Calu3 (cell line): ENCODE measurements around the gene PUS1. TPM values are rescaled to one million over a fixed set of nuclear protein-coding genes. Genes with fewer than 3 reads are reported as not detected.

Source experiments
- BruUV-seq: library from RNA; stranded (reverse); fragments of 400-500 nt; replicated peaks from 2 replicates; lab custom pipeline; 2021; lab: Mats Ljungman, UMichigan
- CTCF ChIA-PET: fragments of 300-600 bp; sonication (Branson Sonifier 250); formaldehyde crosslinking; loops from one replicate; lab custom pipeline; 2022; ENCODE audit warnings: antibody characterized with exemption; lab: Charles Lee
- DNase-seq: peaks from one replicate; pipeline ENCODE4 v3.0.0; 2022
- H3K27ac Mint-ChIP-seq: one replicate; pipeline ENCODE4 v1.8.0; 2022; ENCODE audit warnings: mixed read lengths; ENCODE audit not compliant: unreplicated experiment
- H3K27me3 Mint-ChIP-seq: one replicate; pipeline ENCODE4 v1.8.0; 2022; ENCODE audit warnings: mixed read lengths; ENCODE audit not compliant: unreplicated experiment
- H3K36me3 Mint-ChIP-seq: one replicate; pipeline ENCODE4 v1.8.0; 2022; ENCODE audit warnings: mild to moderate bottlenecking, moderate library complexity, mixed read lengths; ENCODE audit not compliant: insufficient read depth, unreplicated experiment
- H3K4me1 Mint-ChIP-seq: one replicate; pipeline ENCODE4 v1.8.0; 2022; ENCODE audit warnings: mild to moderate bottlenecking, low read depth, mixed read lengths; ENCODE audit not compliant: unreplicated experiment
- H3K4me3 Mint-ChIP-seq: one replicate; pipeline ENCODE4 v1.8.0; 2022; ENCODE audit warnings: mild to moderate bottlenecking, low read depth, moderate library complexity, mixed read lengths; ENCODE audit not compliant: unreplicated experiment
- H3K9me3 Mint-ChIP-seq: one replicate; pipeline ENCODE4 v1.8.0; 2022; ENCODE audit warnings: low read depth, mixed read lengths; ENCODE audit not compliant: unreplicated experiment
- intact Hi-C: fragments of 100-400 bp; cut with micrococcal nuclease; formaldehyde crosslinking; loops from one replicate; pipeline ENCODE4 v1.10.0; 2022; ENCODE audit not compliant: unreplicated experiment
- total RNA-seq: library from RNA; stranded (reverse); gene quantifications from 2 replicates; pipeline ENCODE4 v1.2.3, GENCODE V29; 2022
- TF ChIP-seq, protein P1 (sequence below): fragments of 200-600 bp; IDR thresholded peaks from one replicate; pipeline ENCODE4 v1.8.0; 2022; ENCODE audit warnings: antibody characterized with exemption; ENCODE audit not compliant: unreplicated experiment

PUS1 gene
- total RNA-seq, 1 experiment from 2014 or later, result 81.3 TPM

DNA sequence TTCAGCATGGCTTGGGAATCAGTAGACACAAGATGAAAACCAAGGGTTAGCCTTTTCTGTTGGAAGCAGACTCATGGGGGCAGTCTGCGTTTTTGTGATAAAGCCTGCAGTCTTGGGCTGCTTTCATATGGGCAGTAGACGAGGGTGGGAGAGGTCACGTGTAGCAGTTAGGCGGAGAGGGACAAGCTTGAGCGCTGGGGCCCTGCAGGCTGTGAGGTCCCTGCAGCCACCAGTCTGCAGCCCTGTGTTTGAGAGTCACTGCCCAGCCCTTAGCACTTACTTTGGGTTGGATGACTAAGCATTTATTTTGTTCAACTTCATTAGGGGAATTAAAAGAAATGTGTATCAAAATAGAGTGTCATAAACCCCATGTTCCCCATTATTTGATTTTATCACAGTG is 57.8 kb downstream of the PUS1 start:
- DNase-seq, result no peak
- CTCF ChIA-PET, result interaction anchor here (0.6 kb wide), 1 partner anchor 1014 kb away, joined by 5 read pairs; no protein-coding TSS in a partner anchor
- TF ChIP-seq, protein P1, sequence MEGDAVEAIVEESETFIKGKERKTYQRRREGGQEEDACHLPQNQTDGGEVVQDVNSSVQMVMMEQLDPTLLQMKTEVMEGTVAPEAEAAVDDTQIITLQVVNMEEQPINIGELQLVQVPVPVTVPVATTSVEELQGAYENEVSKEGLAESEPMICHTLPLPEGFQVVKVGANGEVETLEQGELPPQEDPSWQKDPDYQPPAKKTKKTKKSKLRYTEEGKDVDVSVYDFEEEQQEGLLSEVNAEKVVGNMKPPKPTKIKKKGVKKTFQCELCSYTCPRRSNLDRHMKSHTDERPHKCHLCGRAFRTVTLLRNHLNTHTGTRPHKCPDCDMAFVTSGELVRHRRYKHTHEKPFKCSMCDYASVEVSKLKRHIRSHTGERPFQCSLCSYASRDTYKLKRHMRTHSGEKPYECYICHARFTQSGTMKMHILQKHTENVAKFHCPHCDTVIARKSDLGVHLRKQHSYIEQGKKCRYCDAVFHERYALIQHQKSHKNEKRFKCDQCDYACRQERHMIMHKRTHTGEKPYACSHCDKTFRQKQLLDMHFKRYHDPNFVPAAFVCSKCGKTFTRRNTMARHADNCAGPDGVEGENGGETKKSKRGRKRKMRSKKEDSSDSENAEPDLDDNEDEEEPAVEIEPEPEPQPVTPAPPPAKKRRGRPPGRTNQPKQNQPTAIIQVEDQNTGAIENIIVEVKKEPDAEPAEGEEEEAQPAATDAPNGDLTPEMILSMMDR, result no peak
- H3K27ac Mint-ChIP-seq, result no peak overlapping the region
- no peaks in the 10 kb centered on the region for H3K9me3 Mint-ChIP-seq
- no TSS peak for BruUV-seq
- H3K27me3 Mint-ChIP-seq, result no peaks in the 10 kb centered on the region
- H3K36me3 Mint-ChIP-seq, result peaks cover 45% of the 10 kb centered on the region
- H3K4me1 Mint-ChIP-seq, result no peaks in the 10 kb centered on the region
- intact Hi-C loops, result no loop called here
- H3K4me3 Mint-ChIP-seq, result no peak overlapping the region

DNA sequence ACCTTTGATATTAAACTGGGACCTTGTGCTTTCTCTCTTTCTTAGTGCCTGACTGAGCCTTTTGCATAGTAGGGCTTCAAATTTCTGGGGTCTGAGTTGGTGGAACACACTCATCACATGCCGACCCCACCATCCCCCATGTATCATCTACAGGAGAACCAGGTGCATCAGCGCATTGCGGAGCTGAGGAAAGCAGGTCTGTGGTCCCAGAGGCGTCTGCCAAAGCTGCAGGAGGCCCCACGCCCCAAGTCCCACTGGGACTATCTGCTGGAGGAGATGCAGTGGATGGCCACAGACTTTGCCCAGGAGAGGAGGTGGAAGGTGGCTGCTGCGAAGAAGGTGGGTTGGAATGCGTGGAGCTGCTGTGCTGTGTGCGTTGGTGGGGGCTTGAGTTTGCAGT is 58.5 kb downstream of the PUS1 start:
- TF ChIP-seq, protein P1, result no peak
- no peaks in the 10 kb centered on the region for H3K9me3 Mint-ChIP-seq
- BruUV-seq, result no TSS peak
- intact Hi-C loops, result no loop called here
- peaks cover 45% of the 10 kb centered on the region for H3K36me3 Mint-ChIP-seq
- peak overlapping the region; percentile 70 for H3K27ac Mint-ChIP-seq
- H3K27me3 Mint-ChIP-seq, result no peaks in the 10 kb centered on the region
- DNase-seq, result no peak
- H3K4me3 Mint-ChIP-seq, result no peak overlapping the region
- CTCF ChIA-PET, result interaction anchor here (0.6 kb wide), 1 partner anchor 1013 kb away, joined by 5 read pairs; no protein-coding TSS in a partner anchor
- no peaks in the 10 kb centered on the region for H3K4me1 Mint-ChIP-seq

DNA sequence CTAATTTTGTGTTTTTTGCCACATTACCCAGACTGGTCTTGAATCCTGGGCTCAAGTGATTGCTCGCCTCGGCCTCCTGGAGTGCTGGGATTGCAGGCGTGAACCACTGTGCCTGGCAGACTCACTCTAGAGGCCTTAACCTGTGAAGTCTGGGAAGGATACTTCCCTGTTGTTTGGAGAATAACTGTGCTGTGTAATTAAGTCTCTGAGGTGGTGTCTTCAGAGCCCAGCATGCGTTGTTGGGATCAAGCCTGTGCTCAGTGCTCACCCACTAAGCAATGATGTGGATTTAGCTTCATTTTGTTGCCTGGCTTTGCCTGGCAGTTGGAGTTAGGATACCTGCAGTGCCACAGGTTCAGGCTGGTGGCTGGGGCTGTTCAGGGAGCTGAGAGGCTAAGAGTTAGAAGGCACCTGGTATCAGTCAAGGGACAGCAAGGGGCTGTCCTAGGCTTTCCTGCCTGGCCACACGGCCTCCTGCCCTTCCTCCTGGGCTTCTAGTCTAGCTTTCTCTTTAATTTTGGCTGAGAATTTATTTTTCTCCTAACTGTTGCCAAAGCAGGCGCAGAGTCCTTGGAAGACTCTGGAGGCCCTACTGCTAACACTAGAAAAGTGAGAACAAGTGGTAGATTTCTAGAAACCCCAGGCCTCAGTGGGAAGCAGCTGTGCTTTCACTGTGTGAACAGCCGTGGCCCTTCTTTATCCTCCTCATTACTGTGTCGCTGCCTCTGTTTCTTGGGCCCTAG is 59.1 kb downstream of the PUS1 start:
- CTCF ChIA-PET, result no interaction called here
- peak overlapping the region; percentile 70 for H3K27ac Mint-ChIP-seq

DNA sequence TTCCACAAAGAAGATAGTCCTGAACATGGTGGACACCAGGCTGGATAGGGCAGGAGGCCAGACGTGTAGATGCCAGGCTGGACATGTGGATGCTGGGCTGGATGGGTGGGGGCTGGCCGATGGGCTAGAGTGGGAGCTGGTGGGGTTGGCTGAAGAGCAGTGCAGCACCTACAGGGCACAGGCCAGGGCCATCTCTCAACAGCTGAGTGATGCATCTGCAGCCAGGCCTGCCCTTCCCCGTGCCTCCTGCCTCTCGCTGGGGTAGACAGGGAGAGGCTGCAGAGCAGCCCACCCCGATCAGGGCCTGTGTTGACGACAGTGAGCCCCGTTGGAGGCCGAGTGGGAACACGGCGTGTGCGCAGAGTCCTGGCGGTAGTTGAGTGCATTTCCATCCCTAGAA is 59.9 kb downstream of the PUS1 start:
- TF ChIP-seq, protein P1, result no peak
- DNase-seq, result no peak
- Mint-ChIP-seq H3K36me3 (peaks cover 43% of the 10 kb centered on the region), H3K9me3 (no peaks in the 10 kb centered on the region), H3K4me3 (no peak overlapping the region), H3K27me3 (no peaks in the 10 kb centered on the region), H3K27ac (no peak overlapping the region), H3K4me1 (no peaks in the 10 kb centered on the region)
- intact Hi-C loops, result no loop called here
- no TSS peak for BruUV-seq
- CTCF ChIA-PET, result no interaction called here

More for the DNA sequence above, 59.1 kb downstream of the PUS1 start:
- H3K4me3 Mint-ChIP-seq, result no peak overlapping the region
- no TSS peak for BruUV-seq
- DNase-seq, result no peak
- peaks cover 42% of the 10 kb centered on the region for H3K36me3 Mint-ChIP-seq
- no peaks in the 10 kb centered on the region for H3K4me1 Mint-ChIP-seq
- no peaks in the 10 kb centered on the region for H3K27me3 Mint-ChIP-seq
- intact Hi-C loops, result no loop called here
- TF ChIP-seq, protein P1, result no peak
- H3K9me3 Mint-ChIP-seq, result no peaks in the 10 kb centered on the region
